Jurkat, Clone E6-1 (cell line): ENCODE results near the gene ODR4. TPM values are rescaled to one million over a fixed set of nuclear protein-coding genes. Genes with fewer than 3 reads are reported as not detected.
A peak's percentile ranks its signal among the peaks of the same experiment; 100 is the strongest.
"Not testable (repeated sequence)": the region's sequence is repeated elsewhere in the genome, so short reads cannot be mapped to it uniquely, and the experiment has no call there.

ENCODE experiments used
- DNase-seq: peaks from one replicate; pipeline ENCODE4 v3.0.0-alpha.2; 2011; ENCODE audit warnings: low read depth, low spot score
- H3K4me3 ChIP-seq: 2 replicates; pipeline ENCODE4 v1.5.1; 2011; ENCODE audit warnings: mild to moderate bottlenecking, low read length, control low read depth, moderate library complexity
- polyA plus RNA-seq: library from polyadenylated mRNA; unstranded; fragments of >200 nt; gene quantifications from one replicate; pipeline ENCODE4 v1.2.1, GENCODE V29; 2012; ENCODE audit warnings: missing spikeins; ENCODE audit not compliant: insufficient read length, insufficient read depth

Gene ODR4
- 10.4 TPM for polyA plus RNA-seq

DNA sequence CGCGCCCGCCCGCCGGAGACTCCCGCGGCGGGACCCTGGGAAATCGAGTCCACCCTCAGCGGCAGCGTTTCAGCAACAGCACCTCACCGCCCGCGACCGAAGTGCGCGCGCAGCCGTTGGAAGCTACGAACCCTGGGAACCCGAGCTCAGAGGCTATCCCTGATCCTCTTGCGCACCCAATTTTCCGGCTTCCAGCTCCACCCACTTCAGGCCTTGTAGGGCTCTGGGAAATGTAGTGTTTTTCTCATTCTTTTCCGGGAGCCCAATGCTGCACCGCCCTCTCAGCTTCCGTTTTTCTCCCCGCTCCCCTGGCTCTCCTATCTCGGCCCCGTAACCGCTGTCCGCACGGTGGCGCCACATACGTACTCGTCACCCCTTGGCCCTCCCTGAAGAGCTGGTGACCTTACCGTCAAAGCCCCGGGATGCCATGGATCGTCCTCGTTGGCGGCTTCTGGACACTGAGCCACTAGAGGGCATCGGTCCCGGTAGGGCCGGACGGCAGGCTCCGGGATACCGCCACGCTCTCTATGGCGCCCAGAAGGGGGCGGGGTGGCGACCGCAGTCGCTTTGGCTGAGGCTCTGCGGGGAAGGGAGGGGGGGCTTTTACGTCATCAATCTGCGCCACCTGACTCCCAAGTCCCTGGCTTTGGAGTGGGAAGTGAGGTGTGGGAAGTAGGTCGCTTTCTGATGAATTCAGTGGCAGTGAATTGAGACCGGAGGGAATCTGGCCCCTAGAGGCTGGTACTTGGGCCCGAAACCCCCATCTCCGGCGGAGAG lies at the start of gene ODR4, which contains the start of gene TPR:
ODR4 (plus strand) TSS at position 687 of the 777 bp plus-strand sequence. CDS start 3,948 bp downstream, outside the sequence.
TPR (minus strand) TSS at position 102 of the 777 bp plus-strand sequence. CDS start 225 bp downstream, outside the sequence.
- H3K4me3 ChIP-seq = peak within 1 kb of the TSS; percentile 95
- peak; percentile 98 for DNase-seq

DNA sequence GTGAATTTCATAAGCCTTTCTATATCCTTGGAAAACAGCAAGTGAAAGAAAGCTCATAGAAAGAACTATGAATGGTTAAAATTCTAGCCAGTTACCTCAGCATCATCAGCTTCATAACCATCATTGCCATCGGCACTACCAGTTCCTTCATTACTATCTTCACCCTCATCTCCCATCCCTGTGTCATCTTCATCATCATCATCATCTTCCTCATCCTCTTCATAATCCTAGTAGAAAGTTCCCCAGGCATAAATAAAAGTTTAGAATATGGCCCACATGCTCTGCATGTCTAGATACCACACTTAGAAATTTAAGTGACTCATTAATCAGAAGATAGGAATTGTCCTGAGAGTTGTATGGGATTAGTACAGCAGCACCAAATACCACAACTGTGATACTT lies 49.6 kb upstream of the ODR4 start:
- DNase-seq = no peak

DNA sequence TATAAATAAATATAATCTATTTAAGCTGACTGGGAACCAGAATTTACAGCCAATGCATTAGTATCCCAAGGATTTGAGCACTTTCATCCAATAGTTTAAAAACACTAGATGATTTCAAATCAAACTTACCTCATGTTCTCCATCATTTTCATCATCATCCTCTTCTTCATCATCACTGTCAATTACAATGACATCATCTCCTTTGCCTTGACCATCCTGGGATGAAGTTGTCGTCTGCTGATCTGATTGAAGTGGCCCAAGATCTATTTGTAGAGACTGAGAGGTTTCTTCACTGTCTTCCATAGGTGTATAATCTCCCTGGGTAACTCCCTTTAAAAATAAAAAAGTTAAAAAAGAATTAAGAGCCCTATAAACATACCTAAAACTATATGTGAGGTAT lies 48.3 kb upstream of the ODR4 start:
- DNase-seq = no peak
- no peak overlapping the region for H3K4me3 ChIP-seq

More for the DNA sequence above, 49.6 kb upstream of the ODR4 start:
- H3K4me3 ChIP-seq = no peak overlapping the region

DNA sequence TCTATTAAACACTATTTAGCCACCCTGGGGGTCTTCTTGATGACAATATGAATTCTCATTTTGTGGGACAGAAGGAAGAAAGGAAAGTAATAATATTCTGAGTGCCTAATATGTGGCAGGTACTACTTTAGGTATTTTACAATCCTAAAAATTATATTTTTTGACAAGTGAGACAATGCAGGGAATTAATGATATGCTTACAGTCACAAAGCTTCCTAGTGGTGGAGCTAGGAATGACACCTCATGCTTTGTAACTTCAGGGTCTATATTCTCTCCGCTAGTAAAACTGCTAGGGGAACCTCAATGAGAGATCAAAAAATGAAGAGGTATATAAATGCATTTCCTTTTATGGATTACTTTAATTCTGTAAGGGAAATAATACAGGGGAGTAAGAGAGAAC lies 44.9 kb upstream of the ODR4 start:
- no peak overlapping the region for H3K4me3 ChIP-seq
- DNase-seq = no peak

DNA sequence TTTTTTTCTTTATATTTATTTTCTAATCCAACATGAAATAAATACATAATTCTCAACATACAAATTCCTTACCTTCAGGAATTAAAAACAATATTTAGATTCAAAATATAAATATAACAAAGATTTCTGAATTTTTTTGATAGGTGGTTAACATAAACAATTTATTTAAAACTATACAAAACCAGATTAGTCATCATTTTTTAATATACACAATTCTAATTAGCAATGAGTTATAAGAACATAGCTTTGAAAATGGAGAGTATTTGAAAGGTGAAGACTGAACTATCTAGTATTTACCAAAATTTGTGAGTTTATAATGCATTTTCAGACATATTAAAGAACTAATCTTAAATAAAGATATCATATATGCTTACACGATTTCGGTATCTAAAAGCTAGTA lies 38.1 kb upstream of the ODR4 start:
- H3K4me3 ChIP-seq = no peak overlapping the region

DNA sequence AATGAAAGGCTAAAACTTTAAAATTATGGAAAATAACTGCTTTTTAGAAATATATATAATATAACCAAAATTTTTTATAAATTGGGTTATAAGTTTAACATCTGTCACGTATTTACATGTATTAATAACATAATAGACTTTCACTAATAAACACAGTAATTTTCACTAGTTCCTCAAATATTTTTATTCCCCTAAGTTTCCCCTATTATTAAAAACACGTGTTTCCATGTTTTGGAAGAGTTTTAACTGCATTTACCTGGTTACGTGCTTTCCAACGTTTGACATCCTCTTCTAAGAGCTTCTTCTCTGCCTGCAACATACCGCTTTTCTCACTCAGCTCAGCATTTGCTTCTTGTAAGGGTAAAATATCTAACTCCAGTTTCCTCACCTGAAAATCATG lies 34.9 kb upstream of the ODR4 start:
- no peak overlapping the region for H3K4me3 ChIP-seq
- no peak for DNase-seq

More for the DNA sequence above, 38.1 kb upstream of the ODR4 start:
- no peak for DNase-seq

DNA sequence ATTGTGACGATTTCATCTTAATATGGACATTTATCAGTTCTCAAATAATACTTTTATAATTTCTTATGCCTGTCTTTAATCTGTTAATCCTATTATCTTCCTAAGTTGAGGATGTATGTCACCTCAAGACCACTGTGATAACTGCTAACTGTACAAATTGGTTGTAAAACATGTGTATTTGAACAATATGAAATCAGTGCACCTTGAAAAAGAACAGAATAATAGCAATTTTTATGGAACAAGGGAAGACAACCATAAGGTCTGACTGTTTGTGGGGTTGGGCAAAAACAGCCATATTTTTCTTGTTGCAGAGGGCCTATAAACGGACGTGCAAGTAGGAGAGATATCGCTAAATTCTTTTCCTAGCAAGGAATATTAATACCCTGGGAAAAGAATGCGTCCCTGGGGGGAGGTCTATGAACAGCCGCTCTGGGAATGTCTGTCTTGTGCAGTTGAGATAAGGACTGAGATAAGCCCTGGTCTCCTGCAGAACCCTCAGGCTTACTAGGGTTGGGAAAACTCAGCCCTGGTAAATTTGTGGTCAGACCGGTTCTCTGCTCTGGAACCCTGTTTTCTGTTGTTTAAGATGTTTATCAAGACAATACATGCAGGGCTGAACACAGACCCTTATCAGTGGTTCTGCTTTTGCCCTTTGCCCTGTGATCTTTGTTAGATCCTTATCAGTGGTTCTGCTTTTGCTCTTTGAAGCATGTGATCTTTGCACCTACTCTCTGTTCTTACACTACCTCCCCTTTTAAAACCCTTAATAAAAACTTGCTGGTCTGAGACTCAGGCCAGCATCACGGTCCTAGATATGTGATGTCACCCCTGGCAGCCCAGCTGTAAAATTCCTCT lies 27.6 kb upstream of the ODR4 start:
- peak; percentile 32 for DNase-seq

DNA sequence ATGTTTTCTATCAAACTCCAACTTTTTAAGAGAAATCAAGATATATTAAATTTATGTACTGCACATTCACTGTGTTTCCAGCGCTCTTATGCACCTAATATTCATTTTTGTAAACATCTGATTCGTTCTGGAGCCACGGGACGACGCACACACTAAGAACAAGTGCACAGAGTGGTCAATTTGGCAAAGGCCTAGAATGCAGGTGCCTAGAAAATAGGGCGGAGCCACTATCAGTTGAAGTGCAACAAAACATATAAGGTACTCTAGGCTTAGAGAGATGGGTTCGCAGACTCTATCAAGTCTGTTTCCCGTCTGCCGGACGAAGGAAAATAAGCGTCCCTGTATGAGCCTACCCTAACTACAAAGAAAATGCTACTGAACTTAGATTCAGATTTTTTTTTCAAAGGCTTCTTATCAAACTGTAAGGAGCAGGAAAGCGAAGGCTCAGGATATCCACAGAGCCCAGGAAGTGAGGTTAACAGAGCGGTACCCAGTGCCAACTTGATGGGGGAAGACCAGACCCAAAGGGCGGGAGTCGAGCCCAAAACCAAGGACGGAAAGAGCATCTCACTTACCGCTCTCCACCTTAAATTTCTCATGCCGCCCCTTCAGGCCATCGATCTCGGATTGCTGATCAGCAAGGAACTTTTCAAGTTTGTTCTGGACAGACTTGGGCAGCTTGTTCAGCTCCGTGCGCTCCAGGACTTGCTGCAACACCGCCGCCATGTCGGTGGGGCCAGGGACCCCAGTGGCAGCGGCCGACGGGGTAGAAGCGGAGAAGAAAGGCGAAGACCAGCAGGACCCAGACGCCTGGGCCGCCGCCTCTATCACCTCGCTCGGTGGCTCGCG lies 1.1 kb upstream of the ODR4 start:
- DNase-seq = peak; percentile 27
- peak overlapping the region; percentile 95 for H3K4me3 ChIP-seq

More for the DNA sequence above, 27.6 kb upstream of the ODR4 start:
- H3K4me3 ChIP-seq = not testable (repeated sequence)

DNA sequence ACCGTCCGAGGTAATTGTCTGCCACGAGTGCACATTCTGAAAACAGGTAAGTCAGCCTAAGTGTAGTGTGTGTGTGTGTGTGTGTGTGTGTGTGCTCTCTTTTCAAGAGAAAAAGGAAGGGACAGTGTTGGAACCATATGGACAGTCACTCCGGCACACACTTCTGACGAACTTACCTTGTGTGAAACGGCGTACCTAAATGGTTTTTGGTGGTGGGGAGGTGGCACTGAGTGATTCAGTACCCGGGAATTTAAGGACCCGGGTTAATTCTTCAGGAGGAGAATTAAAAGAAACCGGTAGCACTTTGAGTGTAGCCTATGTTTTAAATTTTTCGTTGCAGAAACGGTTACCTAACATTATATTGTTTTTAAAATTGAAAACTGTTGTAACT lies 286 bp downstream of the ODR4 start:
- peak overlapping the region; percentile 95 for H3K4me3 ChIP-seq
- no peak for DNase-seq

DNA sequence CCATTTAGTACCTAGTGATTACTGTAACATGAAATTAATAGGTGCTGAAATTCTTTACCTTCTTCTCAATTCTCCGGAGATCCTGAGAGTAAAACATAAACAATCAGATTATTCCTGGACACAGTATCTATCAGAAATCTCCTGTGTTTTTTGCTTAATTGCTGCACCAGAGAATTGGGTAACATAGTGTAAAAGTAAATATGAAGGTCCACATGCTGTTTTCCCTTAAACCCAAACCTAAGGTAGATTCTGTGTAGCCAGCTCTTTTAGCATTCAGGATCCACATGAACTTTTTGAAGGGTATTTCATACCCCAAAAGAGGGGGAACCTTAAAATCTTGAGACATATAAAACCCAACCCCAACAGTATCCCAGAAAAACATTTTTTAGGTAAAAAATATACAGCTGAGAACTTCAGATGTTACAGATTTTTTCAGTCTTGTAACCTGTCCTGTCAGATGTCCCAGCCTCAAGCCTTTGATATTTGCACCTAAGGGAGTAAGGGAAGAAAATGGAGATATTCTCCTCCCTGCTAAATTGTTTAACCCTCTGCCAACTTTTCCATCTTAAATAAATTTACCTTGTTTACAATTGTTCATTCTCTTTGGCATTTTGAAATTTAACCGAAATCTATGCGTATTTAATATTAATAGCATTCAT lies 11.2 kb downstream of the ODR4 start:
- DNase-seq = no peak
- no peak overlapping the region for H3K4me3 ChIP-seq

DNA sequence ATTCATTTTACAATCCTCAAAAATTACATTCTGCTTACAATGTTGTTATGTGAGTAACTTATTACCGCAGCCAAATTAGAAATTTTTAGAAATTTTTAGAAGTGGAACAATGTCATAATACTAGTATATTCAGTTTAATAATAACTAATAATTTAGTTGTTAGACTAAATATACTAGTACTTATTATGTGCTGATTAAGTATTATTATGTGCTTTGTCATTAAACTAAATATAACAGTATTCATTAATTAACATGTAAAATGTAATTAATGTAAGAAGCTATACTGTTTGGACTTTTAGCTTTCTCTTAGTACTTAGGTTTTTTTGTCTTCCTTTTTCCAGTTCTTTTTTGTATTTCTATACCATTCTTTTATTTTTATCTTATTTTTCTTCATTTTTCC lies 15.3 kb downstream of the ODR4 start:
- no peak overlapping the region for H3K4me3 ChIP-seq

DNA sequence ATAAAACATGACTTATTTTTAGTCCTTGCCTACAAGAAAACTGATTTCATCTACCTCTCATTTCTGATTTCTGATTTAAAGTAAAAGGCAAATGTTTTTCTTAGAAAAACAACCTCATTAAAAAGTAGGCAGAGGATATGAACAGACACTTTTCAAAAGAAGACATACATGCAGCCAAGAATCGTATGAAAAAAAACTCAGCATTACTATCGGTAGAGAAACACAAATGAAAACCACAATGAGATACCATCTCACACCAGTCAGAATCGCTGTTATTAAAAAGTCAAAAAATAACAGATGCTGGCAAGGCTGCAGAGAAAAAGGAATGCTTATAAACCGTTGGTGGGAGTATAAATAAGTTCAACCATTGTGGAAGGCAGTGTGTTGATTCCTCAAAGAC lies 16.2 kb downstream of the ODR4 start:
- DNase-seq = no peak
- no peak overlapping the region for H3K4me3 ChIP-seq

More for the DNA sequence above, 15.3 kb downstream of the ODR4 start:
- DNase-seq = no peak

DNA sequence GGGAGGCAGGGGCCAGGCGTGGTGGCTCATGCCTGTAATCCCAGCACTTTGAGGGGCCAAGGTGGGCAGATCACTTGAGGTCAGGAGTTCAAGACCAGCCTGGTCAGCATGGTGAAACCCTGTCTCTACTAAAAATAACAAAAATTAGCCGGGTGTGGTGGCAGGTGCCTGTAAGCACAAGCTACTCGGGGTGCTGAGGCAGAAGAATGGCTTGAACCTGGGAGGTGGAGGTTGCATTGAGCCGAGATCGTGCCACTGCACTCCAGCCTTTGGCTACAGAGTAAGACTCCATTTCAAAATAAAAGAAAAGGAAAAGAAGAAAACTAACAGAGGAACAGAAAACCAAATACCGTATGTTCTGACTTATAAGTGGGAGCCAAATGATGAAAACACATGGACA lies 17.1 kb downstream of the ODR4 start:
- not testable (repeated sequence) for H3K4me3 ChIP-seq, DNase-seq

DNA sequence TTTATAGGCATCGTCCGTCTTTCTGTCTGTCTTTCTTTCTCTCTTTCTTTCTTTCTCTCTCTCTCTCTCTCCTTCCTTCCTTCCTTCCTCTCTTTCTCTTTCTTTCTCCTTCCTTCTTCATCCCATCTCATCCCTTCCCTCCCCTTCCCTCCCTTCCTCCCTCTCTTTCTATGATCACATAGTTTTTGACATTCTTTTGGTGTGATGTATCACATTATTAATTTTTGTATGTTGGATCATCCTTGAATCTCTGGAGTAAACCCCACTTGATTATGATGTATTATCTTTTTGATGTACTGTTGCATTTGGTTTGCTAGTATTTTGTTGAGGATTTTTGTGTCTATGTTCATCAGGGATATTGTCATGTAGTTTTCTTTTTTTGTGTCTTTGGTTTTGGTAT lies 25.8 kb downstream of the ODR4 start:
- not testable (repeated sequence) for DNase-seq, H3K4me3 ChIP-seq

DNA sequence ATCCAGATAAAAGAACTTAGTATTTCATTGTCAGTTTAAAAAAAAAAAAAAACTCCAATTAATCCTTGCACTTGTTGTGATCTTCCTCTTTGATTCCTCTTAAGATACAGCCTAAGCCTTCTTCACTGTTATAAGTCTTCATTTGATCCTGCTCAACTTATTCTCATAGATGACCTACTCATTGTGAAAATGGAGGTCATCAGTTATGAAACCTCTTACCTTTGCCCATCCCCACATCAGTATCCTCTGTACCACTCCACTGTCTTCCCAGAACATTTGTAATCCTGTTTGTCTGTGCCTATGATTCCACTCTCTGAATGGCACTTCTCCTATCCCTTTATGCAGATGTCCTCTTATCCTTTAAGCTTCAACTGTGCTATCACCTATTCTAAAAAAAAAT lies 28.0 kb downstream of the ODR4 start:
- DNase-seq = no peak

DNA sequence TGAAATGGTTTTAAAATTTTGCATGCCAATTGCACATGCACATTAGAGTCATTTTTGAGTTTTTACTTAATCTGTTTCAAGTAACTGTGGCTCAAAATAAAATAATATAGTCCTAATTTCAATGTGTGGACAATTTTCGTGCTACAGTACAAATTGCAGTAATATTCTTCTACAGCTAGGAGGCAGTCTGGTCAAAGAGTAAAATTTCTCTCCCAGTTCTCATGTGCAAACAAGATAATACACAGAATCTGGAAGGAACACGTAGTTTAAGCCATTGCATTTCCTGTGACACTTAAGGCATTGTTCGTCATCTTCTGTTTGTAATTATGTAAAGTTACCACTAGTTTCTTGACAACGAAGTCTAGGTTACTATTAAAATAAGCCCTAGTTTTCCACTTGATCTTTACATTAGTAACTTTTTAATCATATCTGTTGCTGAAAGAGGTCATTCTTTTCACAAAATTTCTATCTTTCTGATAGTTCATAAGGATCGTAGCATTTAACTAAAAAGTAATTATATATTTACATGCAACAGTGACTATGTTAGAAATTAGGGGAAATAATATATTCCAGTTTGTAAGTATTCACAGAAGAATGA lies 28.9 kb downstream of the ODR4 start:
- peak; percentile 44 for DNase-seq
- H3K4me3 ChIP-seq = no peak overlapping the region

More for the DNA sequence above, 28.0 kb downstream of the ODR4 start:
- no peak overlapping the region for H3K4me3 ChIP-seq

DNA sequence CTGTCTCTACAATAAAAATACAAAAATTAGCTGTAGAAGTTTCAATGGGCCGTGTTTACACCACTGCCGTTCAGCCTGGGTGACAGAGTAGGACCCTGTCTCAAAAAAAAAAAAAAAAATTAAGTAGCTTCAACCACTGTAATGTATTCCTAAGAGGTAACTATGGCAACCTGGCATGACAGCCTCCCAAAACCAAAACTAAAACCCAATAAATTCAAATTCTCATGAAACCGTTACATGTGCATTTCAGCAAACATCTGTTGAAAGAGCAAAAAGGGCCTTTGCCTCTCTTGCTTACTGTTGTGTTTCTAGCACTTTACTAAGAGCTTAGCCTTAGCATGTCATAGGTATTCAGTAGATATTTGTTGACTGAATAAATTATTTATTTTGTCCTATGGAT lies 33.5 kb downstream of the ODR4 start:
- no peak overlapping the region for H3K4me3 ChIP-seq
- no peak for DNase-seq

DNA sequence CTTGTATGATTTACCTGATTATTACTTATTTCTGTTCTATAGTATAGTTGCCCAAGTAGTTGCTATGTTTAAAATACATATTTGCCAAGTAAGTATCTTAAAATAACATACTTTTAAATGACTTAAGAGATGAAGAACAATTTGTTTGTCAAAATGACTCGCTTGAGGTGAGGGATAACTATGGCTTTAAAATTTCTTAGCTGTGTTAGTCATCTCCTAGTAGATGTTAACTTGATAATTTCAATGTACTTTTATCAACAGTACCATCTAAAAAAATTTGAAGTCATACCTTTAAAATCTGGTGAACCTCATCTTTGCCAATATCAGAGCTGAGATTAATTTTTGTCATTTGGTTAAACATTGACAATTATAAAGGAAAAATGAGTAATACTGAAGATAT lies 37.7 kb downstream of the ODR4 start:
- no peak for DNase-seq
- H3K4me3 ChIP-seq = no peak overlapping the region
